NOMO-1 treated with DMSO at 0.1 percent for 48 hours (cell line): ENCODE results near the gene DMPK.
A peak's percentile ranks its signal among the peaks of the same experiment; 100 is the strongest.
"Not testable (repeated sequence)": the region's sequence is repeated elsewhere in the genome, so short reads cannot be mapped to it uniquely, and the experiment has no call there.

Experiments used
- DNase-seq: peaks from one replicate; lab custom pipeline; 2025; ENCODE audit not compliant: unreplicated experiment; lab: John Stamatoyannopoulos, UW

DMPK gene

GRCh38 chr19:45815481-45816216 lies 33.4 kb upstream of the DMPK start:
- DNase-seq: no peak

DNA sequence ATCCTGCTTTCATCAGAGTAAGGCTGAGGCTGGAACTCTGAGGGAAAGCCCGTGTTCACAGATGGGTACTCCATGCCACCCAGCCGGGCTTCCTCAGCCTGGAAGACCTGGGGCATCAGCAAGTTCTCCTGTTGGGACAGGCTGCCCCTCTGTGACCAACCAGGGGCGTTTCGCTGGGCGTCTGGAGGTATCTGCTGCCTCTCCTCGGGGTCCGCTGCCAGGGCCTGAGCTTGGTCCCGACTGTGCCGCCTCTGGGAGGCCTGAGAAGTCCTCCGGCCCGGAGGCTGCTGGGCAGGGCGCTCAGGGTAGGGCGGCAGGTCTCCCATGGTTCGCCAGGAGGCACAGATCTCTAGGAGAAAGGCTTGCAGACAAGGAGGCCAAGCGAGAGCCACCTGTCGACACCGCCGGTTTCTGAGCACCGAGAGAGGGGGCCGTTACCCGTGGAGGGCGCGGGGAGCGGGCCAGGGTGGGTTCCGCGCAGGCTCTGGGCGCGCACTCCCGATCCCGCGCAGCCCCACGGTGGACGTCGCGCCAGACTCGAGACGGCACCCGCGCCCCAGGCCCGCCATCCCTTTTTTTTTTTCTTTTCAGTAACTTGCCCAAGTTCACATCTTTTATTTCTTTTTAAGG lies 32.7 kb upstream of the DMPK start, which contains the start of gene RSPH6A:
RSPH6A (minus strand) TSS at position 458 of the 630 bp plus-strand sequence; CDS start at position 326, 132 bp downstream.
- no peak for DNase-seq

DNA sequence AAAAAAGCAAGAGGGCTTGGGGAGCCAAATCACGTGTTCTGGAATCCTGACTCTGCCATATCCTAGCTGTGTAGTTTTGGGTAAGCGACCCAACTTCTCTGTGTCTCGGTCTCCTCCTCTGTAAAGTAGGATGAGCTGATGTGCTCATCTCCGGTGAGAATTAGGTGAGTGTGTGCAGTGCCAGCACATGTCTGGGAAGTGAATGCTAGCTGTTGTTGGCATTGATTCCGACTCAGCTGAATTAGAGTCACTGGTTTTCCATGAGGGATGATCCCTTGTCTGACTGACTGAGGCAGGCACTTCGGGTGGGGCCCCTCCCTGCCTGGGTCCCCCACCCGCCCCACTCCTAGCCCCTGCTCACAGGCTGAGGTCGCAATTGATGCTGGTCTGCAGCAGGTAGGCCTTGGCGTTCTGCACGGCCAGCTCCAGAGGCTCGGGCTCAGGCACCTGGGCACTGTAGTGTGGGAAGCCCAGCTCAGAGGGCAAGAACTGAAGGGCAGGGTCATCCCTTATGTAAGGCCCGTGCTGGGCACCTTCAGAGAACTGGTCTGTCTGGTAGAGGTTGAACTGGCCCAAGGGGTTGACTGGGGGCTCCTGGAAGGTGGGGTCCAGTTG lies 32.0 kb upstream of the DMPK start:
- DNase-seq: no peak

- DNase-seq: no peak
These were observed 30.0 kb upstream of the DMPK start for GRCh38 chr19:45812297-45812696.

GRCh38 chr19:45809643-45810159 lies 27.4 kb upstream of the DMPK start:
- peak; percentile 38 for DNase-seq

- no peak for DNase-seq
These were observed 23.4 kb upstream of the DMPK start for GRCh38 chr19:45805719-45806118.

GRCh38 chr19:45804959-45805230 lies 22.6 kb upstream of the DMPK start:
- DNase-seq: no peak

- DNase-seq: no peak
These were observed 22.1 kb upstream of the DMPK start for GRCh38 chr19:45804140-45804958.

- no peak for DNase-seq
These were observed 19.4 kb upstream of the DMPK start for GRCh38 chr19:45801603-45802175.

DNA sequence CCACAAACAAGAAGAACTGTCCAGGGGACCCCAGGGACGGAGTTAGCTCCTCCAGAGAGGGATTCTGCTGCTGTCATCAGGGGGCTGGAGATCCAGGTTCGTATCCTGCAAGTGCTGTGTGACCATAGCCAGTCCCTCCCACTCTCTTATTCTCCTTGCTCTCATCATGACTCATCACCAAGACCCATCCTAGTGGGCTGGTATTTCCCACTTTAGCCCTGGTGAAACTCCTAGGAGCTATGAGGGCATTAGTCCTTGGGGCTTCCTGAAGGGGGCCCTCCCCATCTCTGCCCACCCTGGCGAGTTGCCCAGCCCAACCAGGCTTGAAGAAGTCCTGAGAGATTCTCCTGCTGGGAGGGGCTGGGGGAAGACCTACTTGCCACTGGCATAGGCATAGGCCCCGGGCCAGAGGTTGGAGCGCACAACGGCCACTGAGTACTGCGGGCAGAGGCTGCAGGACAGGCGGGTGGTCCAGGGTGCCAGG lies 17.8 kb upstream of the DMPK start:
- no peak for DNase-seq

- not testable (repeated sequence) for DNase-seq
These were observed 17.3 kb upstream of the DMPK start for GRCh38 chr19:45799541-45799940.

GRCh38 chr19:45798995-45799517 lies 16.8 kb upstream of the DMPK start:
- peak; percentile 25 for DNase-seq

DNA sequence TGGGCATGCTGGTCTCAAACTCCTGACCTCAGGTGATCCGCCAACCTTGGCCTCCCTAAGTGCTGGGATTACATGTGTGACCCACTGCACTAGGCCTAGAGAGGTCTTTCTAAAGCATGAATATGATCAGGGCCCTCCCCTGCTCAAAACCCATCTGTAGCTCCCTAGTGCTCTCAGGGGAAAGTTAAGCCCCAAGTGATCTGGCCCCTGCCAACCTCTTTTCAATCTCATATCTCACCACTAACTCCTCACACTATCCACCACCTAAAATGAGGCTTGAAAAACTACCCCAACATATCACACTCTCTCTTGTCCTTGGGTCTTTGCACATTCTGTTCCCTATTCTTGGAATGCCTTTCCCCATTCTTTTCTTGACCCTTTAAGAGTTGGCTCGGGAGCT lies 12.3 kb upstream of the DMPK start:
- no peak for DNase-seq

DNA sequence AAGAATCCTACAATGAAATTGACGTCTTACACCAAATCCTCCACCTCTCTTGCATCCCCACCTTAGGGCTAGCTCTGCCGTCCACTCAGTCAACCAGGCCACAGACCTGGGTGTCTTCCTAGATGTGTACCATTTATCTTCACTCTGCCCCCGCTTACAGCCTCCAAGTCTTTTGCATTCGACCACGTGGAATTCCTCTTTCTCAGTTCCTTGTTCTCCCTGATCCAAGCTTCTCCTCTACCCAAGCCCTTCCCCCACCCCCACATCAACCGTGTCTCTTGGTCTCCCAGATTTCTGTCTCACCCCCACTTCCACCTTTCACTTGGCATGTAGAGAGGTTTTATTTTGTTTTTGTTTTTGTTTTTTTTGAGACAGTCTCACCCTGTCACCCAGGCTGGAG lies 11.6 kb upstream of the DMPK start:
- no peak for DNase-seq

DNA sequence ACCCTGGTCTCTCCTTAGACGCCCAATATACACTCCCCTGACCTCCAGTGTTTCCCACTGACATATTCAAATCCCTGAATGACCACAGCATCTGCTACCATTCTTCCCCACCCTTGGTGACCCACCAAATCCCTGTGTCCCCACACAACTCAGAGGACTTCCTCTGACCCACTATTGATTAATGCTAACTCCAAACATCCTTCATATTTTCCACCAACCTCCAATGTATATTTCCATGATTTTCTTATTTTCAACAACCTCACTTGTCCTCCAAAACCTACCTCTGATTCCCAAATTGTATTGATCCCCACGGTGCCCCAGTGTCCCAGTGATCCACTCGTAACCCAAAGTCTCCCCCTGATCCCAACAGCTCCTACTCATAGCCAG lies 10.9 kb upstream of the DMPK start:
- DNase-seq: no peak

DNA sequence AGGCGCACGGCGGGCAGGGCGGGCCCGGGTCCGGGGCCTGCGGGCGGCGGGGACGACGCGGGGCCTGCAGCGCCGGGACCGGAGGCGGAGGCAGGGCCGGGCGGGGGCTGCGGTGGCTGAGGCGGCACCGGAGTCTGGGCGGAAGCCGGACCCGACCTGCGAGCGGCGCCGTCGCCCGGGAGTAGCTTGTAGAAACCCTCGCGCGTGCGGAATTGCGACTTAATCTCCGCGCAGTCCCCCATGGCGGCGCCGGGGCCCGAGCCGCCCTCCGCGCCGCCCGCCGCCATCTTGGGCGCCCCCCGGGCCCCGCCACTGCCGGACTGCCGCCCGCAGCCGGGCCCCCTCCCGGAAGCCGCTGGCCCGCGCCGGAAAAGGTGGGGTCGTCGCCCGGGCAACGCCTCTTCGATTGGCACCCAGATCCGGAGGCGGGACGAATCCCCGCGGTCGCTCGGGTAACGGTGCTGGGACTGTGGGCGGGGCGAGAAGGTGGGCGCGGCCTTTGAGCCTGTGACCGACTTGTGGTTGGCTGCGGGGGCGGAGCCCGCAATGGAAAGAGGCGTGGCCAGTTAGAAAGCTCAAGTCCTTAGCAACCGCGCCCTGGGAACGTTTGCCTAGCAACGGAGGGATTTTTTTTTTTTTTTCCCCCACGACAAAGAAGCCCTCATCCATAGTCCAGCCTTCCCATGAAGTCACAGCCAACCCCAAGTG lies 10.3 kb upstream of the DMPK start, which contains the start of gene DMWD:
DMWD (minus strand) TSS at position 376 of the 708 bp plus-strand sequence; CDS start at position 287, 89 bp downstream.
- DNase-seq: peak; percentile 91

DNA sequence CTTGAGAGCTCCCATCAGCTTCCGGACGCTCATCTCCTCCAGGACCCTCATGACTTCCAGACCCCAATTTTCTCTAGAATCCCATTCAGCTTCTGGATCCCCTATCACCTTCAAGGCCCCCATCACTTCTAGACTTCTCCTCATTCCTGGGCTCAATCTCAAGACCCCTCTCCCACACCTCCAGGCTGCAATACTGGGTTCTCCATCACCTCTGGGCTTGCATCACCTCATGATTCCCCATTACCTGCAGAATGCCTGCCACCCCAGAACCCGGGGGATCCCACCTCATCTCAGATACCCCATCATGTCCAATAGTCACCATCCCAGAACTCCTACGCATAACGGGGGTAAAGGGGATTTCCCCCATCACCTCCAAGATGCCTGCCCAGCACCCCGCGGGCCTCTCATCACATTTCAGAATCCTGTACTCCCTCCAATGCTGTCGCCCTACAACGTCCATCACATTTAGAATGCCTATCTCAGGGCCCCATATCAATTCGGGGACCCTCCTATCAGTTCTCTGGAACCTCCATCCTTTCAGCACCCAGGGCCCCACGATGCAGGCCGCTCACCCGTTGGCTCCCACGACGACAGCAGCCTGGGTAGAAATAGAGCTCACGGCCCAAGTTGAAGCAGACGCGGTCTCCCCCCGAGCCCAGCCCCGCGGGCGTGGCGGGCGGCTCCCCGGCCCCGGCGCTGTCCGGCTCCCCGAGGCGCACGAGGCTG lies 9.6 kb upstream of the DMPK start:
- DNase-seq: no peak

DNA sequence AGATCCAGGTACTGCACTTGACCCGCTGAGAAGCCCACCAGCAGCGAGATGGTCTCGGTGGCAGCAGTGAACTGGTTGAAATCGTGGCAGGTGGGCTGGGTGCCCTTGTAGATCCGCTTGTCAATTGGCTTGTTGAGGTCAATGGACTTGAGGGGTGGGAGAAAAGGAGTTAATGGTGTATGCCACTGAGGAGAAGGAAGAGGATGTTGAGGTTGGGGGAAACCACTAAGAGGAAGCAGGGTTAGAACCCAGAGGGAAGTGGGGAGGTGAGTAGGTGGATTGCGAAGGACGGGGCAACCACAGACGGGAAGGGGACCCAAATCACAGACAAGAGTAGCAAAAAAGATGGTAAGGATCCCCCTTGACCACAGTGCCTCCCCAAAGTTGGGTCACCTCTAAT lies 8.7 kb upstream of the DMPK start:
- DNase-seq: peak; percentile 93
